H1 (cell line): Measurements from ENCODE around the gene LGALS3.

Experiments
- MAFK ChIP-seq: IDR thresholded peaks from 2 replicates; pipeline ENCODE4 v1.6.1; 2012; ENCODE audit warnings: low read depth, mild to moderate bottlenecking, improper control_type of control experiment, low read length
- TF ChIP-seq, protein P1 (sequence below), 3 experiments: IDR thresholded peaks; 1 replicate in 2 of 3; 2 replicates in 1 of 3; pipeline versions ENCODE4 v1.5.1 to v1.6.1; 2011; ENCODE audit warnings: low read length in 3 of 3, mild to moderate bottlenecking in 3 of 3, inconsistent platforms in 2 of 3, low read depth in 1 of 3, moderate library complexity in 1 of 3; ENCODE audit not compliant: insufficient read depth in 1 of 3; ENCODE audit errors: control extremely low read depth in 1 of 3

DNA sequence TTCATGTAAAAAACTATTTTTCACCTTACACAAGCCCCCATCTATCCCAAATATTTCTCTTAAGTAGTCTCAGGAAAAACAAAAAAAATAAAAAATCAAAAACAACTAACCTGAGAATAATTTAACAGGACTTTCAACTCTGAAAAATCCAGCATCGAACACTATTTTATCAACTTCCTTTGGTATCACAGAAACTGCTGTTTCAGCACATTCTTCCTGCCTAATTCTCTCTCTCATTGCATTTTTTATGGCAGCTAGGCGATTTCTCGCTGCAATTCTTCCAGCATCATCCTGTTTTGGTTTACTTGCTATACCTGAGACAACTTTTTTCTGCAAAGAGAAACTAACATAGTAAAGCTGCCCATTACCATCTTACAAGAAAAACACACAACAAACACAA, 29.4 kb downstream of the LGALS3 start:
- TF ChIP-seq MAFK: peak; percentile 74
- TF ChIP-seq, protein P1, sequence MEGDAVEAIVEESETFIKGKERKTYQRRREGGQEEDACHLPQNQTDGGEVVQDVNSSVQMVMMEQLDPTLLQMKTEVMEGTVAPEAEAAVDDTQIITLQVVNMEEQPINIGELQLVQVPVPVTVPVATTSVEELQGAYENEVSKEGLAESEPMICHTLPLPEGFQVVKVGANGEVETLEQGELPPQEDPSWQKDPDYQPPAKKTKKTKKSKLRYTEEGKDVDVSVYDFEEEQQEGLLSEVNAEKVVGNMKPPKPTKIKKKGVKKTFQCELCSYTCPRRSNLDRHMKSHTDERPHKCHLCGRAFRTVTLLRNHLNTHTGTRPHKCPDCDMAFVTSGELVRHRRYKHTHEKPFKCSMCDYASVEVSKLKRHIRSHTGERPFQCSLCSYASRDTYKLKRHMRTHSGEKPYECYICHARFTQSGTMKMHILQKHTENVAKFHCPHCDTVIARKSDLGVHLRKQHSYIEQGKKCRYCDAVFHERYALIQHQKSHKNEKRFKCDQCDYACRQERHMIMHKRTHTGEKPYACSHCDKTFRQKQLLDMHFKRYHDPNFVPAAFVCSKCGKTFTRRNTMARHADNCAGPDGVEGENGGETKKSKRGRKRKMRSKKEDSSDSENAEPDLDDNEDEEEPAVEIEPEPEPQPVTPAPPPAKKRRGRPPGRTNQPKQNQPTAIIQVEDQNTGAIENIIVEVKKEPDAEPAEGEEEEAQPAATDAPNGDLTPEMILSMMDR (IDR thresholded peaks at IDR 0.05; ENCODE audit: control extremely low read depth in 1 of 3, insufficient read depth in 1 of 3, low read depth in 1 of 3, low read length in 3 of 3): no peak
